GM12878 (cell line): ENCODE data around the gene ZNF717. TPM values are rescaled to one million over a fixed set of nuclear protein-coding genes. Genes with fewer than 3 reads are reported as not detected.

ENCODE experiments used
- ATAC-seq: fragments of 200-7000 bp; cut with Tn5 transposase; 3 replicates; pipeline ENCODE4 v1.9.1; 2020; ENCODE audit warnings: mild to moderate bottlenecking, moderate library complexity
- BruUV-seq: library from RNA; stranded (reverse); fragments of 400-500 nt; replicated peaks from 2 replicates; lab custom pipeline; 2021; lab: Mats Ljungman, UMichigan
- CTCF ChIA-PET: fragments of 300-600 bp; sonication (Branson Sonifier 250); formaldehyde crosslinking; extraction: SDS; loops from one replicate; lab custom pipeline; 2021; ENCODE audit warnings: inconsistent platforms; lab: Yijun Ruan, JAX
- POLR2A ChIA-PET: fragments of 350-600 bp; formaldehyde crosslinking; extraction: SDS; loops from one replicate; lab custom pipeline; 2021; ENCODE audit warnings: inconsistent platforms; lab: Charles Lee
- RAD21 ChIA-PET: fragments of 300-600 bp; sonication (Branson Sonifier 250); formaldehyde crosslinking; loops from one replicate; lab custom pipeline; 2023; ENCODE audit warnings: antibody characterized with exemption; ENCODE audit not compliant: unreplicated experiment; lab: Charles Lee
- SMC1A ChIA-PET: fragments of 300-600 bp; sonication (Branson Sonifier 250); formaldehyde crosslinking; loops from one replicate; lab custom pipeline; 2023; ENCODE audit not compliant: unreplicated experiment, uncharacterized antibody; lab: Charles Lee
- DNase-seq: peaks from one replicate; pipeline ENCODE4 v3.0.0-alpha.2; 2011; ENCODE audit warnings: low read depth, low spot score
- FAIRE-seq: peaks from 3 replicates; lab custom pipeline; 2011; peaks lifted over from hg19 to GRCh38; lab: Jason Lieb, UNC
- H2AFZ ChIP-seq: 2 replicates; pipeline ENCODE4 v1.6.0; 2011; ENCODE audit warnings: low read depth, low read length, control low read depth; ENCODE audit not compliant: control insufficient read depth
- H3K27ac ChIP-seq: 2 replicates; pipeline ENCODE4 v1.5.1; 2011; ENCODE audit warnings: control low read depth; ENCODE audit not compliant: control insufficient read depth, insufficient read depth
- H3K27me3 ChIP-seq, 2 experiments: replicated peaks in 1 of 2; 2 replicates each; pipeline versions ENCODE4 v1.6.0 to v1.6.1; 2011; ENCODE audit warnings: low read length in 1 of 2; ENCODE audit not compliant: control insufficient read depth in 2 of 2, insufficient read depth in 2 of 2
- H3K36me3 ChIP-seq, 2 experiments: 2 replicates each; pipeline ENCODE4 v1.5.1; 2011; ENCODE audit warnings: low read length in 1 of 2; ENCODE audit not compliant: control insufficient read depth in 2 of 2, insufficient read depth in 2 of 2
- H3K4me1 ChIP-seq: 2 replicates; pipeline ENCODE4 v1.6.1; 2011; ENCODE audit warnings: mild to moderate bottlenecking, low read length, moderate library complexity, mixed read lengths; ENCODE audit not compliant: control insufficient read depth, insufficient read depth
- H3K4me2 ChIP-seq: 2 replicates; pipeline ENCODE4 v1.6.0; 2011; ENCODE audit warnings: control low read depth; ENCODE audit not compliant: control insufficient read depth, insufficient read depth
- H3K4me3 ChIP-seq: fragments of 200-600 bp; sonication (generic); 2 replicates; pipeline ENCODE4 v1.5.1; 2016
- H3K79me2 ChIP-seq: 2 replicates; pipeline ENCODE4 v1.6.0; 2011; ENCODE audit warnings: low read length; ENCODE audit not compliant: control insufficient read depth, insufficient read depth
- H3K9ac ChIP-seq: 2 replicates; pipeline ENCODE4 v1.8.0; 2011; ENCODE audit warnings: low read length, control low read depth, mixed read lengths; ENCODE audit not compliant: control insufficient read depth, insufficient read depth
- H3K9me3 ChIP-seq: replicated peaks from 3 replicates; pipeline ENCODE4 v1.5.1; 2011; ENCODE audit warnings: mild to moderate bottlenecking, low read length; ENCODE audit not compliant: control insufficient read depth, insufficient read depth
- H4K20me1 ChIP-seq: 2 replicates; pipeline ENCODE4 v1.6.0; 2011; ENCODE audit not compliant: control insufficient read depth, insufficient read depth
- BCL11A ChIP-seq: IDR thresholded peaks from 2 replicates; pipeline ENCODE4 v1.6.1; 2011; ENCODE audit warnings: low read depth, low read length
- EP300 ChIP-seq, 2 experiments: fragments of 150-350 bp in 1 of 2; IDR thresholded peaks; 2 replicates each; pipeline ENCODE4 v1.6.1; 2011 to 2012; ENCODE audit warnings: low read depth in 2 of 2, low read length in 2 of 2, borderline replicate concordance in 1 of 2, improper control_type of control experiment in 1 of 2, inconsistent platforms in 1 of 2; ENCODE audit not compliant: control insufficient read depth in 1 of 2
- ETV6 ChIP-seq, 2 experiments: fragments of 450-650 bp in 1 of 2; IDR thresholded peaks in 1 of 2; conservative IDR thresholded peaks in 1 of 2; 2 replicates each; pipeline ENCODE4 v1.6.1; 2014; ENCODE audit warnings: antibody characterized with exemption in 1 of 2, borderline replicate concordance in 1 of 2, low read depth in 1 of 2, mild to moderate bottlenecking in 1 of 2, moderate library complexity in 1 of 2
- GATAD2B ChIP-seq: fragments of 450-650 bp; conservative IDR thresholded peaks from 2 replicates; pipeline ENCODE4 v1.6.1; 2017; ENCODE audit warnings: low read depth, mild to moderate bottlenecking, moderate library complexity
- HDGF ChIP-seq: fragments of 450-650 bp; IDR thresholded peaks from 2 replicates; pipeline ENCODE4 v1.6.1; 2016; ENCODE audit warnings: antibody characterized with exemption
- IRF4 ChIP-seq: IDR thresholded peaks from 2 replicates; pipeline ENCODE4 v1.6.1; 2011; ENCODE audit warnings: low read depth, low read length
- JUNB ChIP-seq: IDR thresholded peaks from 2 replicates; pipeline ENCODE4 v1.6.1; 2016; ENCODE audit warnings: antibody characterized with exemption, mild to moderate bottlenecking
- KDM1A ChIP-seq: fragments of 200-600 bp; sonication (generic); IDR thresholded peaks from 2 replicates; pipeline ENCODE4 v1.6.1; 2016; ENCODE audit warnings: borderline replicate concordance
- NFIC ChIP-seq: IDR thresholded peaks from 2 replicates; pipeline ENCODE4 v1.6.1; 2012; ENCODE audit warnings: low read depth, mild to moderate bottlenecking, inconsistent platforms, low read length, moderate library complexity
- NFYB ChIP-seq: IDR thresholded peaks from 2 replicates; pipeline ENCODE4 v1.6.1; 2011; ENCODE audit warnings: low read depth, mild to moderate bottlenecking, low read length, improper control_type of control experiment, moderate library complexity; ENCODE audit not compliant: insufficient read depth
- NR2F1 ChIP-seq: fragments of 450-650 bp; conservative IDR thresholded peaks from 2 replicates; pipeline ENCODE4 v1.6.1; 2017; ENCODE audit warnings: mild to moderate bottlenecking
- PAX5 ChIP-seq: IDR thresholded peaks from 2 replicates; pipeline ENCODE4 v1.6.1; 2011; ENCODE audit warnings: low read depth, low read length, borderline replicate concordance
- POU2F2 ChIP-seq: IDR thresholded peaks from 3 replicates; pipeline ENCODE4 v1.6.1; 2011; ENCODE audit warnings: low read depth, mild to moderate bottlenecking, low read length, borderline replicate concordance
- RUNX3 ChIP-seq: IDR thresholded peaks from 2 replicates; pipeline ENCODE4 v1.6.1; 2012; ENCODE audit warnings: low read length, inconsistent platforms
- SP1 ChIP-seq: IDR thresholded peaks from one replicate; pipeline ENCODE4 v1.6.1; 2011; ENCODE audit warnings: low read depth, low read length
- SPI1 ChIP-seq: IDR thresholded peaks from 2 replicates; pipeline ENCODE4 v1.6.1; 2011; ENCODE audit warnings: low read depth, mild to moderate bottlenecking, low read length, moderate library complexity, borderline replicate concordance; ENCODE audit not compliant: insufficient read depth
- TCF12 ChIP-seq: IDR thresholded peaks from 2 replicates; pipeline ENCODE4 v1.6.1; 2011; ENCODE audit warnings: low read depth, mild to moderate bottlenecking, low read length
- TCF7 ChIP-seq: IDR thresholded peaks from 2 replicates; pipeline ENCODE4 v1.6.1; 2014; ENCODE audit warnings: antibody characterized with exemption, borderline replicate concordance
- WGBS: methylation state at CpG from one replicate; pipeline ENCODE4 v1.1.6; 2016; ENCODE audit warnings: low lambda C conversion rate; ENCODE audit not compliant: insufficient replicate concordance, insufficient coverage; ENCODE audit errors: missing lambda C conversion rate; 5-methylcytosine and 5-hydroxymethylcytosine counted together
- in situ Hi-C: fragments of 300-500 bp; cut with MboI; formaldehyde crosslinking; loops from 9 replicates; pipeline ENCODE4 v1.14.3; 2018; ENCODE audit warnings: mixed read lengths
- intact Hi-C: fragments of 100-400 bp; cut with micrococcal nuclease; formaldehyde crosslinking; loops from one replicate; pipeline ENCODE4 v1.14.2; 2022; ENCODE audit not compliant: unreplicated experiment
- polyA plus RNA-seq, 11 experiments: library from polyadenylated mRNA; depleted of rRNA in 4 of 11; unstranded in 6 of 11; stranded (reverse) in 5 of 11; fragments of >200 nt; fragmentation: Nextera tagmentation in 4 of 11; fragmentation: Illumina TruSeq in 1 of 11; extraction: Ambion mirVana in 4 of 11; extraction: Trizol in 1 of 11; gene quantifications; 1 replicate in 1 of 11; 2 replicates in 10 of 11; pipeline versions ENCODE4 v1.2.1 to v1.2.3, GENCODE V29; 2011 to 2016; ENCODE audit warnings: inconsistent platforms in 2 of 11, missing spikeins in 2 of 11, low read depth in 1 of 11
- total RNA-seq, 4 experiments: library from RNA; depleted of rRNA in 3 of 4; stranded (reverse); fragments of >200 nt in 3 of 4; fragmentation: Illumina TruSeq in 1 of 4; extraction: Trizol in 1 of 4; gene quantifications; 2 replicates each; pipeline versions ENCODE4 v1.2.1 to v1.2.3, GENCODE V29; 2013 to 2021
- TF ChIP-seq, protein P1 (sequence below): fragments of 450-650 bp; IDR thresholded peaks from 2 replicates; pipeline ENCODE4 v1.6.1; 2017; ENCODE audit warnings: mild to moderate bottlenecking, moderate library complexity
- TF ChIP-seq, protein P2 (sequence below): IDR thresholded peaks from 2 replicates; pipeline ENCODE4 v1.6.1; 2012; ENCODE audit warnings: low read length, inconsistent platforms

The ZNF717 gene
- total and polyA plus RNA-seq, 10 of the 15 experiments (the other 5 are each of a cell fraction or from before 2014, with no cell fraction given): 2.8 to 25.9 (median 8.7) TPM

DNA sequence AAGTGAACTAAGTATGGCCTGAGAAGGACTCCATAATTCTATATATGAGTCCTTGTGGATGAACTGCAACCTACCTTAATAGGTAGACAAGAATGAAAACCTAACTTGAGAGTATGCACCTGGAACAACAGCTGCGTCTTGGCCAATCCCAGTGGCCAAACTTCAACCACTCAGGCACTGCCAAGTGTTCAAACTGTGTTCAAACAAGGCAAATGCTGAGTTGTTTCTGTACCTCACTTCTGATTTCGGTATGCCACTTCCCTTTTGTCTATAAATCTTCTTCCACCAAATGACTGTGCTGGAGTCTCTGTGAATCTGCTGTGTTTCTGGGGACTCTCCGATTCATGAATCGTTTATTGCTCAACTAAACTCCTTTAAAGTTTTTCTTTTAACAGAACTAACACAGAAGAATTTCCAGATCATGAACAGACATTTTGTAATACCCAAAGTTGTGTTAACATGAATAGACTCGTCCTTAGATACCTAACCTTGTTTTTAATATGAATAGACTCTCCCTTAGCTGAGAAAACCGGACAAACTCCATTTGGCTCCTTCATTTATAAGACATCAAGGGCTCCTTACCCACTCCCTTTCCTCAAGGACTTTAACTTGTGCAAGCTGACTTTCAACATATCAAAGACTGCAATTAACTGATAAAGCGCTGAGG is 4.1 kb downstream of the ZNF717 start:
- Histone ChIP-seq H3K4me1 (no peaks in the 10 kb centered on the region), H3K79me2 (no peaks in the 10 kb centered on the region; the same call in none of the 2 replicates), H3K4me3 (no peak overlapping the region), H3K36me3 (peaks cover 0 to 10% of the 10 kb centered on the region in 2 experiments; a peak in 1 of 4 replicates), H4K20me1 (no peaks in the 10 kb centered on the region), H3K27ac (peak overlapping the region; percentile 61), H2AFZ (no peak overlapping the region), H3K27me3 (no peaks in the 10 kb centered on the region), H3K4me2 (0 out of 2 replicates have a peak overlapping the region, but pooled peaks have one; percentile 9), H3K9ac (no peak overlapping the region), H3K9me3 (peaks cover 27% of the 10 kb centered on the region)
- TF ChIP-seq KDM1A: no peak
- peak; percentile 89 for TF ChIP-seq IRF4
- peak; percentile 20; the same call in 1 of the 3 replicates for TF ChIP-seq POU2F2
- TF ChIP-seq NR2F1: no peak
- TF ChIP-seq GATAD2B: no peak
- peak; percentile 26 for TF ChIP-seq SP1
- TF ChIP-seq JUNB: peak; percentile 85
- TF ChIP-seq, protein P1, sequence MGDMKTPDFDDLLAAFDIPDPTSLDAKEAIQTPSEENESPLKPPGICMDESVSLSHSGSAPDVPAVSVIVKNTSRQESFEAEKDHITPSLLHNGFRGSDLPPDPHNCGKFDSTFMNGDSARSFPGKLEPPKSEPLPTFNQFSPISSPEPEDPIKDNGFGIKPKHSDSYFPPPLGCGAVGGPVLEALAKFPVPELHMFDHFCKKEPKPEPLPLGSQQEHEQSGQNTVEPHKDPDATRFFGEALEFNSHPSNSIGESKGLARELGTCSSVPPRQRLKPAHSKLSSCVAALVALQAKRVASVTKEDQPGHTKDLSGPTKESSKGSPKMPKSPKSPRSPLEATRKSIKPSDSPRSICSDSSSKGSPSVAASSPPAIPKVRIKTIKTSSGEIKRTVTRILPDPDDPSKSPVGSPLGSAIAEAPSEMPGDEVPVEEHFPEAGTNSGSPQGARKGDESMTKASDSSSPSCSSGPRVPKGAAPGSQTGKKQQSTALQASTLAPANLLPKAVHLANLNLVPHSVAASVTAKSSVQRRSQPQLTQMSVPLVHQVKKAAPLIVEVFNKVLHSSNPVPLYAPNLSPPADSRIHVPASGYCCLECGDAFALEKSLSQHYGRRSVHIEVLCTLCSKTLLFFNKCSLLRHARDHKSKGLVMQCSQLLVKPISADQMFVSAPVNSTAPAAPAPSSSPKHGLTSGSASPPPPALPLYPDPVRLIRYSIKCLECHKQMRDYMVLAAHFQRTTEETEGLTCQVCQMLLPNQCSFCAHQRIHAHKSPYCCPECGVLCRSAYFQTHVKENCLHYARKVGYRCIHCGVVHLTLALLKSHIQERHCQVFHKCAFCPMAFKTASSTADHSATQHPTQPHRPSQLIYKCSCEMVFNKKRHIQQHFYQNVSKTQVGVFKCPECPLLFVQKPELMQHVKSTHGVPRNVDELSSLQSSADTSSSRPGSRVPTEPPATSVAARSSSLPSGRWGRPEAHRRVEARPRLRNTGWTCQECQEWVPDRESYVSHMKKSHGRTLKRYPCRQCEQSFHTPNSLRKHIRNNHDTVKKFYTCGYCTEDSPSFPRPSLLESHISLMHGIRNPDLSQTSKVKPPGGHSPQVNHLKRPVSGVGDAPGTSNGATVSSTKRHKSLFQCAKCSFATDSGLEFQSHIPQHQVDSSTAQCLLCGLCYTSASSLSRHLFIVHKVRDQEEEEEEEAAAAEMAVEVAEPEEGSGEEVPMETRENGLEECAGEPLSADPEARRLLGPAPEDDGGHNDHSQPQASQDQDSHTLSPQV: no peak
- peak in 1 of 2 experiments; percentile 32; a peak in 1 of 4 replicates for TF ChIP-seq EP300 (IDR thresholded peaks at IDR 0.05; ENCODE audit: borderline replicate concordance in 1 of 2, control insufficient read depth in 1 of 2, low read depth in 2 of 2, low read length in 2 of 2)
- TF ChIP-seq NFYB: peak; percentile 82
- no peak for TF ChIP-seq TCF7
- peak; percentile 87 for TF ChIP-seq TCF12
- peak in 1 of 2 experiments; percentile 24; a peak in 1 of 4 replicates for TF ChIP-seq ETV6 (conservative IDR thresholded peaks at IDR 0.05 in 1 of 2, IDR thresholded peaks at IDR 0.05 in 1 of 2; ENCODE audit: borderline replicate concordance in 1 of 2, low read depth in 1 of 2)
- TF ChIP-seq PAX5: peak; percentile 62; the same call in 1 of the 2 replicates
- TF ChIP-seq HDGF: no peak
- TF ChIP-seq NFIC: peak; percentile 33; the same call in 1 of the 2 replicates
- TF ChIP-seq SPI1: peak; percentile 90
- TF ChIP-seq, protein P2, sequence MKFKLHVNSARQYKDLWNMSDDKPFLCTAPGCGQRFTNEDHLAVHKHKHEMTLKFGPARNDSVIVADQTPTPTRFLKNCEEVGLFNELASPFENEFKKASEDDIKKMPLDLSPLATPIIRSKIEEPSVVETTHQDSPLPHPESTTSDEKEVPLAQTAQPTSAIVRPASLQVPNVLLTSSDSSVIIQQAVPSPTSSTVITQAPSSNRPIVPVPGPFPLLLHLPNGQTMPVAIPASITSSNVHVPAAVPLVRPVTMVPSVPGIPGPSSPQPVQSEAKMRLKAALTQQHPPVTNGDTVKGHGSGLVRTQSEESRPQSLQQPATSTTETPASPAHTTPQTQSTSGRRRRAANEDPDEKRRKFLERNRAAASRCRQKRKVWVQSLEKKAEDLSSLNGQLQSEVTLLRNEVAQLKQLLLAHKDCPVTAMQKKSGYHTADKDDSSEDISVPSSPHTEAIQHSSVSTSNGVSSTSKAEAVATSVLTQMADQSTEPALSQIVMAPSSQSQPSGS: peak; percentile 32; the same call in 1 of the 2 replicates
- TF ChIP-seq RUNX3: peak; percentile 77
- peak; percentile 80; the same call in 1 of the 2 replicates for TF ChIP-seq BCL11A
- POLR2A ChIA-PET: no interaction called here
- intact Hi-C loops (loop anchor here (10.0 kb wide), 1 partner anchor 1154 kb away; no protein-coding TSS in a partner anchor), in situ Hi-C loops (no loop called here)
- CTCF ChIA-PET: no interaction called here
- SMC1A ChIA-PET: no interaction called here
- DNase-seq (peak; percentile 53), FAIRE-seq (no peak), ATAC-seq (no peak)
- no TSS peak for BruUV-seq
- RAD21 ChIA-PET: no interaction called here
- WGBS: 34% methylated on average over 7 of the region's 7 CpGs
